Measurements from ENCODE around the gene GYPC.

Gene GYPC

GRCh38 chr2:126658905-126659561 lies 3.1 kb downstream of the GYPC start:
- Histone ChIP-seq H3K4me3 (ENCODE audit: low read length) (no peak overlapping the region), H3K4me1 (ENCODE audit: control insufficient read depth, insufficient read depth, low read length) (peaks cover 8% of the 10 kb centered on the region), H3K36me3 (ENCODE audit: control insufficient read depth, insufficient read depth, low read length) (no peaks in the 10 kb centered on the region), H3K27ac (ENCODE audit: low read length) (no peak overlapping the region), H3K9me3 (ENCODE audit: control insufficient read depth, insufficient read depth, low read length) (no peaks in the 10 kb centered on the region), H3K27me3 (ENCODE audit: control insufficient read depth, insufficient read depth, low read length) (no peaks in the 10 kb centered on the region; the same call in 1 of the 2 replicates)
- no peak for DNase-seq (ENCODE audit: low read depth, low spot score)
- no CpG with 5 or more reads among the region's 10 CpGs for WGBS (ENCODE audit: insufficient coverage, insufficient read length)

- peaks cover 8% of the 10 kb centered on the region for H3K4me1 ChIP-seq (ENCODE audit: control insufficient read depth, insufficient read depth, low read length)
- H3K9me3 ChIP-seq (ENCODE audit: control insufficient read depth, insufficient read depth, low read length) = no peaks in the 10 kb centered on the region
- no peaks in the 10 kb centered on the region for H3K36me3 ChIP-seq (ENCODE audit: control insufficient read depth, insufficient read depth, low read length)
- no CpG with 5 or more reads among the region's 23 CpGs for whole genome bisulfite sequencing (ENCODE audit: insufficient coverage, insufficient read length)
- H3K4me3 ChIP-seq (ENCODE audit: low read length) = no peak overlapping the region
- DNase-seq (ENCODE audit: low read depth, low spot score) = no peak
- no peak overlapping the region for H3K27ac ChIP-seq (ENCODE audit: low read length)
- no peaks in the 10 kb centered on the region; the same call in 1 of the 2 replicates for H3K27me3 ChIP-seq (ENCODE audit: control insufficient read depth, insufficient read depth, low read length)
Measured at GRCh38 chr2:126659562-126660467, 3.9 kb downstream of the GYPC start.

- DNase-seq (ENCODE audit: low read depth, low spot score) = no peak
- Histone ChIP-seq H3K36me3 (ENCODE audit: control insufficient read depth, insufficient read depth, low read length) (no peaks in the 10 kb centered on the region), H3K27me3 (ENCODE audit: control insufficient read depth, insufficient read depth, low read length) (no peaks in the 10 kb centered on the region), H3K27ac (ENCODE audit: low read length) (no peak overlapping the region), H3K4me3 (ENCODE audit: low read length) (no peak overlapping the region), H3K4me1 (ENCODE audit: control insufficient read depth, insufficient read depth, low read length) (peaks cover 8% of the 10 kb centered on the region), H3K9me3 (ENCODE audit: control insufficient read depth, insufficient read depth, low read length) (no peaks in the 10 kb centered on the region)
- no CpG with 5 or more reads among the region's 7 CpGs for WGBS (ENCODE audit: insufficient coverage, insufficient read length)
Measured at GRCh38 chr2:126660971-126661370, 5.0 kb downstream of the GYPC start.

DNA sequence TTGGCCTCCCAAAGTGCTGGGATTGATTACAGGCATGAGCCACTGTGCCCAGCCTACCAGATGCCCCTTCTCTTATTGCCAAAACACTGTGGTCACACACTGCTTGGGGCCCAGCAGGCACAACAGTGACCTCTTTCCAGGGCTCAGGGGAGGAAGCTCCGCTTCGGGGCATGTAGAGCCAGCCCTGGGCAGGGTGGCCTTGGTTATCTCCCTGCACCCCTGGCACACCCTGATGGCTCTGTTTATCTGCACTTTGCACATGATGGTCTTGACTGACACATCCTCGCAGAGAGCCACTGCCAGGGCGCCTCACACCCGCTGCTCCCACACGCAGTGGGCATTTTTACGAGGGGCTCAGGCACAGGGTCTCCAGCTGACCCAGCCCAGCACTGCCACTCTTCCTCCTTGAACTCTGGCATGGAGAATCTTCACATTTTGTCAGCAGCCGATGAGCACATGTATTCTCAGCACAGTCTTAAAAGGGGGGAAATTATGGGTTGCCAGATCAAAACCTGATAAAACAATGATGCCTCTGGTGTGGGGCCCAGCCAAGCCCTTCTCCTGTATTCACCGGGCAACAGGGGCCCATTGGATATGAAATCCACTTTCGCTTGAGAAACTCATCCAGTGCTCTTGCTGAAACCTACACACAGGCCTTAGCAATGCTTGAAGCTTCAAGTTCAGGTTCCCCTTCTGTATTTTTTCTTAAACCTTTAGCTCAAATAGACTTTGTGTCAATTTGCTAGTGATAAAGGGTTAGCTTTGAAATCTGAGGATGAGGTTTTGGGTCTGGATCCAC lies 5.9 kb downstream of the GYPC start:
- no peaks in the 10 kb centered on the region for H3K9me3 ChIP-seq (ENCODE audit: control insufficient read depth, insufficient read depth, low read length)
- H3K4me3 ChIP-seq (ENCODE audit: low read length) = no peak overlapping the region
- WGBS (ENCODE audit: insufficient coverage, insufficient read length) = no CpG with 5 or more reads among the region's 10 CpGs
- H3K4me1 ChIP-seq (ENCODE audit: control insufficient read depth, insufficient read depth, low read length) = peaks cover 8% of the 10 kb centered on the region
- H3K36me3 ChIP-seq (ENCODE audit: control insufficient read depth, insufficient read depth, low read length) = no peaks in the 10 kb centered on the region
- H3K27ac ChIP-seq (ENCODE audit: low read length) = no peak overlapping the region
- H3K27me3 ChIP-seq (ENCODE audit: control insufficient read depth, insufficient read depth, low read length) = no peaks in the 10 kb centered on the region
- no peak for DNase-seq (ENCODE audit: low read depth, low spot score)

- H3K4me1 ChIP-seq (ENCODE audit: control insufficient read depth, insufficient read depth, low read length) = peaks cover 7% of the 10 kb centered on the region
- no CpG with 5 or more reads among the region's 7 CpGs for WGBS (ENCODE audit: insufficient coverage, insufficient read length)
- H3K4me3 ChIP-seq (ENCODE audit: low read length) = no peak overlapping the region
- no peak overlapping the region for H3K27ac ChIP-seq (ENCODE audit: low read length)
- no peak for DNase-seq (ENCODE audit: low read depth, low spot score)
- no peaks in the 10 kb centered on the region for H3K36me3 ChIP-seq (ENCODE audit: control insufficient read depth, insufficient read depth, low read length)
- H3K9me3 ChIP-seq (ENCODE audit: control insufficient read depth, insufficient read depth, low read length) = no peaks in the 10 kb centered on the region
- H3K27me3 ChIP-seq (ENCODE audit: control insufficient read depth, insufficient read depth, low read length) = no peaks in the 10 kb centered on the region
Measured at GRCh38 chr2:126662621-126663020, 6.7 kb downstream of the GYPC start.

GRCh38 chr2:126663184-126663963 lies 7.4 kb downstream of the GYPC start:
- Histone ChIP-seq H3K36me3 (ENCODE audit: control insufficient read depth, insufficient read depth, low read length) (no peaks in the 10 kb centered on the region), H3K4me3 (ENCODE audit: low read length) (no peak overlapping the region), H3K27me3 (ENCODE audit: control insufficient read depth, insufficient read depth, low read length) (no peaks in the 10 kb centered on the region), H3K4me1 (ENCODE audit: control insufficient read depth, insufficient read depth, low read length) (no peaks in the 10 kb centered on the region; the same call in none of the 2 replicates), H3K9me3 (ENCODE audit: control insufficient read depth, insufficient read depth, low read length) (no peaks in the 10 kb centered on the region), H3K27ac (ENCODE audit: low read length) (no peak overlapping the region)
- WGBS (ENCODE audit: insufficient coverage, insufficient read length) = no CpG with 5 or more reads among the region's 13 CpGs
- no peak for DNase-seq (ENCODE audit: low read depth, low spot score)

- DNase-seq (ENCODE audit: low read depth, low spot score) = no peak
- Histone ChIP-seq H3K27ac (ENCODE audit: low read length) (no peak overlapping the region), H3K36me3 (ENCODE audit: control insufficient read depth, insufficient read depth, low read length) (no peaks in the 10 kb centered on the region)
Measured at GRCh38 chr2:126664234-126664633, 8.3 kb downstream of the GYPC start.

GRCh38 chr2:126664639-126665038 lies 8.7 kb downstream of the GYPC start:
- Histone ChIP-seq H3K9me3 (ENCODE audit: control insufficient read depth, insufficient read depth, low read length) (no peaks in the 10 kb centered on the region), H3K27ac (ENCODE audit: low read length) (no peak overlapping the region), H3K36me3 (ENCODE audit: control insufficient read depth, insufficient read depth, low read length) (no peaks in the 10 kb centered on the region), H3K4me1 (ENCODE audit: control insufficient read depth, insufficient read depth, low read length) (no peaks in the 10 kb centered on the region), H3K4me3 (ENCODE audit: low read length) (no peak overlapping the region), H3K27me3 (ENCODE audit: control insufficient read depth, insufficient read depth, low read length) (no peaks in the 10 kb centered on the region)
- no peak for DNase-seq (ENCODE audit: low read depth, low spot score)
- no CpG with 5 or more reads among the region's 2 CpGs for WGBS (ENCODE audit: insufficient coverage, insufficient read length)

More at GRCh38 chr2:126664234-126664633, 8.3 kb downstream of the GYPC start:
- no peaks in the 10 kb centered on the region; the same call in 1 of the 2 replicates for H3K4me1 ChIP-seq (ENCODE audit: control insufficient read depth, insufficient read depth, low read length)
- no peak overlapping the region for H3K4me3 ChIP-seq (ENCODE audit: low read length)
- WGBS (ENCODE audit: insufficient coverage, insufficient read length) = no CpG with 5 or more reads among the region's 3 CpGs
- H3K27me3 ChIP-seq (ENCODE audit: control insufficient read depth, insufficient read depth, low read length) = no peaks in the 10 kb centered on the region
- no peaks in the 10 kb centered on the region for H3K9me3 ChIP-seq (ENCODE audit: control insufficient read depth, insufficient read depth, low read length)

DNA sequence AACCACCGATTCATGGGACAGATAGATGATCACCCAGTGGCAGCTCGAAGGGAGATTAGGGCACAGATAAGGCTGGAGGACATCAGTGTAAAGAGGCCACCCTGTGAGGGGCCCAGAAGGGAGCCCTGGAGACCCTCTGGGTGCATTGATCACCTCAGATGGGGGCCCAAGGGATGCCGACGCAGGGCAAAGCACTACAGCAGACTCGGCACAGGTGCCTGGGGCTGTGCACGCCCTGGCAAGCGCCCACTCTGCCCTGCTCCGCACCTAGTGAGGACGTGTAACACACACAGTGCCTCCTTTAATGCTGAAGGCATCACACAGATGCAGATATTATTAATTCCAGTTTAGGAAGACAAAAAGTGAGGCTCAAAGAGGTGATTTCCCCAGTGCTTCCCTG lies 9.5 kb downstream of the GYPC start:
- Histone ChIP-seq H3K36me3 (ENCODE audit: control insufficient read depth, insufficient read depth, low read length) (no peaks in the 10 kb centered on the region), H3K27ac (ENCODE audit: low read length) (no peak overlapping the region), H3K4me1 (ENCODE audit: control insufficient read depth, insufficient read depth, low read length) (no peaks in the 10 kb centered on the region), H3K4me3 (ENCODE audit: low read length) (no peak overlapping the region), H3K9me3 (ENCODE audit: control insufficient read depth, insufficient read depth, low read length) (no peaks in the 10 kb centered on the region), H3K27me3 (ENCODE audit: control insufficient read depth, insufficient read depth, low read length) (no peaks in the 10 kb centered on the region)
- no CpG with 5 or more reads among the region's 9 CpGs for WGBS (ENCODE audit: insufficient coverage, insufficient read length)
- no peak for DNase-seq (ENCODE audit: low read depth, low spot score)

Measured in iPS DF 6.9 (cell line).